SIG-M5 treated with dmso at 0.1 percent for 504 hours (cell line): Measurements from ENCODE around the gene PCNX2.

Experiments
- DNase-seq: peaks from one replicate; lab custom pipeline; 2025; ENCODE audit not compliant: unreplicated experiment; lab: John Stamatoyannopoulos, UW

Gene PCNX2

DNA sequence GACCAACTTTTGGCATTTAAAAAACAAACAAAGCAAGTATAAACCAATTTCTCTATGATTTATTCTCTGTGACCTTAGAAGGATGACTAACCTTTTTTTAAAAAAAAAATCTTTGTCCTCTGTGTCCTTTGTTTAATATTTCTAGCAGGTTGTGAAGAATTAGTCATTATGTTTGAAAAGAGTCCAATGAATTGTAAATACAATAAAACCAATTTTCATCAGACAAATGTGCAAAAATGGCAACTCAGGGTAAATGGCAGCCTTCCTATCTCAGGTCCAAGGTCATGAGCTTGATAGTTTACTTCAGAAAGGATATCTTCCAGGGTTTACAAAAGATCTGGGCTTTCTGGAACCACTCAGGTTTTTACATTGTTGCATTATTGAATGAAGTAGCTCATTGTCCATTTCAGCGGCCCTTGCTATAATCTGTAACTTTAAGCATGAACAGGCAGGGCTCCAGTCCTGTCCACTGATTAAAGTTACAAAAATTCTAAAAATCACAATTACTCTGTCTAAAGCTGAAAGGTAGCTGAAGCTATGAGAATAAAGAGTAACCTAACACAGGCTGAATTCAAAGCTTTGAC lies 20.3 kb upstream of the PCNX2 start:
- no peak for DNase-seq

DNA sequence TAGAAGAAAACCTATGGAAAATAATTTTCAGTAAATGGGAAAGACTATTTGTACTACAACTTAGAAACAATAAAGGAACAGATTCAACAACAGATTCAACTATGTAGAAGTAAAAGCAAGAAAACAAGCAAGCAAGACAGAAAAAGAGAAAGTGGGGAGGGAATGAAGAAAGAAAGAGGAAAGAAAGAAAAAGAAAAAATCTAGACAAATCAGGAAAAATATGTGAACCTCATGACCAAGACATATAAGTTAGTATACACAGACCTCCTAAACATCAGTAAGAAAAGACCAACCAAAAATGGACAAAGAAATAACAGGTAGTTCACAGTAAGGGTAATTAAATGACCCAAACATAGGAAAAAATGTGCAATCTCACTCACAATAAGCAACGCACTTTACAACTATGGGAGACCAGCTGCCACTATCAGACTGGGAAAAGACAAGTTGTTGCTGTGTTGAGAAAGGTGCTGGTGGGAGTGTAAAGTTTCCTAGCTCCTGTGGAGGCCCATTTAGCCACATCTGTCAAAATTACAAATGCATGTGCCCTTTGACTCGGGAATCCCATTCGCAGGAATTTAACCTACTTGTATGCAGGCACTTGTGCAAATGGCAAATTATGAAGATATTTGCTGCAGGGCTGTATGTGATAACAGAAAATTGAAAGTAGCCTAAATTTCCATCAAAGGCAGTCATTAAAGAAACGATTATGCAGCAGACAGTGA lies 18.1 kb upstream of the PCNX2 start:
- no peak for DNase-seq

DNA sequence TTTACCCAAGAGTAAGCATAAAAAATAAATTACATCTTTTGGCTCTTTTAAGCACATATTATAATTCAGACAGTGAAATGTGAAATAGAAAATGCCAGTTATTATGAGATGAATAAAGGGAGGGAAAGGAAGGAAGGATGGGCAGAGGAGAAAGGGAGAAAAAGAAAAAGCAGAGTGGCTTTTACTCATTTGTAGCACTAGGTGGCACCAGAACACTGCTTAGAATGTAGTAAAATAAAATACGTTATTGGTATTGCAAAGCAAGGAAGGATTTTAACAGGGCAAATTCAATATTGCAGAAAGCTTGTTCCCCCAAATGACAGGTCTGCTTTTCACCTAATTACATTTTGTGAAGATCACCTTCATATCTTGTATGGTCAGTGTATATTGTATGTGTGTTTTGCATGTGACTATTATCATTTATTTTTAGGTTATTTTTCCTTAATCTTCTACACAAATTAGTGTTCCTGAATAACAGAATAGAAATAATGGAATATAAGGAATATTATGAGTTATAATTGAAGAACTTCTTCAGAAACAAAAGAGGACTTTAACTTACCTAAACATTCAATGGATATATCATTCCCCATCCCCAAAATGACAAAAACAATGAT lies 9.1 kb upstream of the PCNX2 start:
- peak; percentile 63 for DNase-seq

DNA sequence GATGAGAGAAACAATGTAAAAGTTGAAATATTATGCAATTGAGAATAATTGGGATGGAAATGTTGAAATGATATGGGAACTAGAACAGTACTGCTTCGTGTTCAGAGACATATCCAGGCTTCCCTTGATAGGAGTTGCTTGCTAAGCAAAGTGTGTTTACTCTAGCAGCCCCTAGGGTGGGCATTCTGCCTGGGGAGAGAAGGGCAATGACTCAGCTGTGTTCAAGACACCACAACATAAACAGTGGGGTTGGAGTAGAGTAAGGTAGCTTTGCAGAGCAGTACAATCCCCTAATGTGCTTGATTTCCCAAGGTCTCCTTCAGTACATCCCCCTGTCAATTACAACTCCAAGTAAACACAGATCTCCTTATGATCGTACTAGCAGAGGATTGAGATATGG lies 4.8 kb upstream of the PCNX2 start:
- no peak for DNase-seq

DNA sequence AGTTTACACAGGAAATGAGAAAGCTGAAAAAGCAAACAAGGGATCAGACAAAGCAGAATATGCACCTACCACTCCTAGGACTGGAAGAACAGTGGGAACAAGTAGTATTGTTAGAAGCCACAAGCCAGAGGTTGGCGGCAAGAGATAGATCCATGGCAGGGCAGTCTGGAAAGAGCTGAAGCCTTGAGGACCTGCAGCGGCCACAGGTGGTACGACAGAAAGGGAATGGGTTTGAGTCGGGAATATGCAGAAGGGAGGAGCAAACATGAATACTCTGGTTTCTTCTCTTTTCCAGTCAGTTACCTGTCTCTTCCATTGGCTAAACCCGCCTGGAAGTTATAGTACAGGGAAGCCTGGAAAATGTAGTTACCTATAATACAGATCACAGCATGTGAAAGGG lies 3.9 kb upstream of the PCNX2 start:
- no peak for DNase-seq

DNA sequence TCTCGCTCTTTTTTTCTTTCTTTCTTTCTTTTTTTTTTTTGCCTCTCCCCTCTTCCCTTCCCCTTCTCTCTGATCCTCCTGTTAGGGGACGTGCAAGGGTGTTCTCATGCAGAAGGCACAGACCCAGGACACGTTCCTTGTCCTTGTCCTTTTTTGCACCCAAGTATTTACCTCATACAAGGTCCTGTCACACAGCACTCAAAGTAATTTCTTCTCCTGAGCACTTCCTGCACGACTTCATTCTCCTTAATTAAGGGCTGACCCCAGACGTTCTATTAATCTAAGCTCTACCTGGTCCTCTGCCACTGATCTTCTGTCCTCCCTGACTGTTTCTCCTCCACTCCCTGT lies 424 bp upstream of the PCNX2 start:
- no peak for DNase-seq

DNA sequence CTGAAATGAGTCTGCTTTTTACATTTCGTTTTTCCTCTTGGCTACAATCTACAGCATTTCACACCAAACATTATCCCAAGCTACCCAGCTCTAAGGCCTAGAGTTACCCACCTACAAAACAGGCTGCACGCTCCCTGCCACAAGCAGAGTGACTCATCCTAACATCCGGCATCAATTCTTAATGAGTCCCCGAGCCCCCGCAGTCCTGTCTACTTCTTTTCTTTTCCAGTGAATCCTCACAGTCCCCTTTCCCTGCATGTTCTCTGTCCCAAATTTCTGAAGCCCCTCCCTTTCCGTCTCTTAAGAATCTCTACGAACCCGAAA lies 650 bp downstream of the PCNX2 start:
- DNase-seq = peak; percentile 88

DNA sequence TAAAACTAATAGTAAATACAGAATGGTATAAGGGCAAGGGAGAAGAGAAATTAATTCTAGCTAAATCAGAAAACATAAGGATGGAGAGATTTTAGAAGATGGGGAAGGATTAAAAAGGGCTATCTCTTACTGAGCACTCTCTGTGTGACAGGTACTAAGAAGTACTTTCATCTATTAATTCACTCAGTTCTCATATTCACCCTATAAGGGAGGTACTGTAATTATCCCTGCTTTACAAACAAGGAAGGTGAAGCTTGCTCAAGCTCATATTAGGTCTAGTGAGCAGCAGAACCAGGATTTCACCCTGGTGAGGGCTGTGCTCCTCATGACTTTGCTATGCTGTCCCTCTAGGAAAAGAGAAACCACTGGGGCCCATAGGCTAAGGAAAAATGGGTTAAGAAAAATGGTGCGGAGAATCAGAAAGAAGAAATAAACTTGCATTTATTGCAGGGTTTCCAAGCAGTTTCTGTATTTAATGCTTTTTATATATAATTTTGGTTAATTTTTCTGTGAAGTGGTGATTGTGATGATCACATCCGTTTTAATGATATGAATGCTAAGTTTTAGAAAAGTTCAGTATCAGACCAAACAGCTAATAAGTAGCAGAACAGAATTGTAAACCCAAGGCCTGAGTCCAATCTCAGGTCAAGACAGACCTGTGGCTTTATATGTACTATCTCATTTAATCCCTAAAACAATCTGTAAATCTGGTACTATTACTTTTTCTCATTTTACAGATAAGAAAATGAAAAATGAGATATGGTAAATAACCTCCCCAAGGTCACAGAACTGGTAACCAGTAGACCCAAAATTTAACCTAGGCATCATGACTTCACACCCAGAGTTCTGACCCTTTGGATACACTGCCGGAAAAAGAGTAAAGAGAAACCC lies 1.7 kb downstream of the PCNX2 start:
- DNase-seq = no peak

DNA sequence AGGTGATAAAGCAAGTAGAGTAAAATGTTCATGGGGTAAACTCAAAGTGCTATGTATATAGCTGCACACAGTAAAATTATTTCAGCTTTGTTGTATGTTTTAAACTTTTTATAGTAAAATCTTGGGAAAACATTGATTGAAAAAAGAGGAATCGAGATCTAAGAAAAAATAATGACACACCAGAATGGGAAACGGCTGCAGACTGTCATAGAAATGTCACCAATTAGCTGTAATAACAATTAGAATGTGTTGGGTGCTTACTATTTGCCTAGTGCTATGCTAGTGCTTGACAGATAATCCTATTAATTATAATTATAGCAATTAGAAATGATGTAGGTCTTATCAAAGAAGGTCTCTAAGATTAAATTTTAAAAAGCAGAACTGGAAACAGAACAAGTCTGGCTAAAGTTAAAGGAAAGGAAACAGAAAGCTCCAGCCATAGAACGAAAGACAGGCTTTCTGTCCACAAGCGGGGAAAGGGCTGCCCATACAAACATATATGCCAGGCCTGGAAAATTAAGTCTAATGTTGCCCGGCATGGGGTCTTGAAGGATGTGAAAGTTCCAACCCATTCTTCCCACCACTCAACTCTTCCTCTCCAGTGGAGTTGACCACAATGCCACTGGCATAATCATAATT lies 5.0 kb downstream of the PCNX2 start:
- DNase-seq = peak; percentile 15

DNA sequence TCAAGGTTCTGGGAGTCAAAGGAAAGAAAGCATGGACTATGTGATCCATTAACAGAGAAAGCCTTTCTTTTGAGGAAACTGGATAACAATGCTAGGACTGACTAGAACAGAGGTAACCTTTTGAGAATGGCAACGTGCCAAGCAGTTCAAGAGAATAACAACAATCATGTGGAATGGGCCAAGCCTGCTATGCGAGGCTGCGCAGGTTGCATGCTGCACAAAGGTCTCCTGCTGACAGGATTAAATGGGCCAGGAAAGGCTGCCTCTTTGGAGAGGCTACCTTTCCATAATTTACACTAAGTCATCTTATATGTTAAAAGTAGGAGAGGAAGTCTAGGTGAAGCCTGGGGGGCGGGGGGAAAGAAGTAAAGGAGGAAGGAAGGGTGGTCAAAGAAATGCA lies 5.8 kb downstream of the PCNX2 start:
- DNase-seq = no peak

DNA sequence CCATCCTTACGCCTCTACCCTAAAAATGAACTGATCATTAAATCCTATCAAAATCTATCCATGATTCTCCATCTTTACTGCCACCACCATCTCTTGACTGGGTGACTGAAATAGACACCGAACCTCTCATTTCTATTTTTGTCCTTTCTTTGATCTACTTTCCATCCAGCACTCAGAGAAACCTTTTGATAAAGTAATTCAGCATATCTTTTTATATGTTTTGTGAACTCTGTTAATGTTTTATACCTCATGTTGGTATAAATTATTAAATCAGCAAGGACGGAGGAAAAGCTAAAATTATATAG lies 13.0 kb downstream of the PCNX2 start:
- no peak for DNase-seq

DNA sequence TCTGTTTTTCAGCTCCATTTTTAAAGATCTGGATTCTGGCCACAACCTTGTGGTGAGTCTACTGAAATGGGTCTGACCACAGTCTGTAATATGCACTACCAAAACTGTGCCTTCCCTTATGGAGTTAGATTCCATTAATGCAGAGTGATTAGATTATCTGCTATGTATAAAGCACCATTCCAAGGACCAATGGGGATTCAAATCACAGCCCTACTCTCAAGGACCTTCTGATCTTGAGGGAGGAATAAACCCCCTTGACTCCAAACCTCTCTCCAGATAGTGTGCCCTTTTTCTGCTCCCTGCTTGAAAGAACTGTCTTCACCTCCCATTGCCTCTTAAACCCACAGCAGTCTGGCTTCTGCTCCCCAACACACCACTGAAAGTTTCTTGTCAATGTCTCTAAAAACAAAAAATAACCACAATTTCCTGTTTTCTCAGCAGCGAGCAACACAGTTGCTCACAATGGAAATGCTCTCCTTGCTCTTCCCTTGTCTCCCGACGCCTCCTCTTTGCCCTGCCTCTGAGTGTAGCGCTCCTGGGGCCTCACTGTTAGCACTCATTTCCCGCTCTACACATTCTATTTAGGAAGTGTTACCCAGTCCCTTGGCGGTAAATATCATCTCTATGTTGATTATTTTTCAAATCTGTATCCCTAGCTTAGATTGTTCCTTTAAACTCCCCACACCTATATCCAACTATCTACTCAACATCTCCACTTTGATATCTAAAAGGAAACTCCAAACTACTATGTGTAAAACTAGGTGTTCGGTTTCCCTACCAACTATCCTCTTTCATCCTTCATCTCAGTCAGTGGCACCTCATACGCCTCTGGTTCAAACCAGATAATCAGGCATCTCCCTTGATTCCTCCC lies 13.6 kb downstream of the PCNX2 start:
- DNase-seq = peak; percentile 80

DNA sequence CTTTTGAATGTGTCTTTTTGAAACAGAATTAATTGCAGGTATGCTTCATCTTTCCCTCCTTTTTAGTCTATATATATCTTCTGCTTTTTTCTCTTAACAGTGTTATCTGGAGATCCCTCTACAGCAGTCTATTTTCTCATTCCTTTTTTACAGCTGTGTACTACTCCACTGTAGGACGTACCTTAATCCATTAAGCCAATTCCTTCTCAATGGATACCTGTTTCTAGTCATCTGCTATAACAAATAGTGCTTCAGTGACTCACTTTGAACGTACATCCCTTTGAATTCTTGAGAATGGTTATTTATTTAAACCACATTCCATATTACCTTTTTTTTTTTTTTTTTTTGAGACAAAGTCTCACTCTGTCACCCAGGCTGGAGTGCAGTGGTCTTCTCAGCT lies 15.6 kb downstream of the PCNX2 start:
- no peak for DNase-seq

DNA sequence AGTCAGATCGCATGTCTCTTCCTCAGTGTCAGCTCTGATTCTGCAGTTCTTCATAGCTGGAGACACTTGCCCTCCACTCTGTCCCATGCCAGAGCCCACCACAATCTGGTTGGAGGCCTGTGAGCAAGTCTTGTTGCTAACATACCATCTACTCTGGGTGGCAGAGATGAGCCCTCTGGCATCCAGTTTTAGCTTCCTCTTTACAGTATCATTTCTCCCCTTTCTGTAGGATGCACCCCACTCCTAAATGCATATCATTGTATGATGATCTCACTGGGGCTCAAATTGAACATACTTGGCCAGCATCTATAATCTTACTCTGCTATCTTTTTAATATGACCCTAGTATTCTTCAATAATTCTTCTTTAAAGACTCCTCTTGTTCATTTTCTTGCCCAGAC lies 16.9 kb downstream of the PCNX2 start:
- DNase-seq = peak; percentile 74

DNA sequence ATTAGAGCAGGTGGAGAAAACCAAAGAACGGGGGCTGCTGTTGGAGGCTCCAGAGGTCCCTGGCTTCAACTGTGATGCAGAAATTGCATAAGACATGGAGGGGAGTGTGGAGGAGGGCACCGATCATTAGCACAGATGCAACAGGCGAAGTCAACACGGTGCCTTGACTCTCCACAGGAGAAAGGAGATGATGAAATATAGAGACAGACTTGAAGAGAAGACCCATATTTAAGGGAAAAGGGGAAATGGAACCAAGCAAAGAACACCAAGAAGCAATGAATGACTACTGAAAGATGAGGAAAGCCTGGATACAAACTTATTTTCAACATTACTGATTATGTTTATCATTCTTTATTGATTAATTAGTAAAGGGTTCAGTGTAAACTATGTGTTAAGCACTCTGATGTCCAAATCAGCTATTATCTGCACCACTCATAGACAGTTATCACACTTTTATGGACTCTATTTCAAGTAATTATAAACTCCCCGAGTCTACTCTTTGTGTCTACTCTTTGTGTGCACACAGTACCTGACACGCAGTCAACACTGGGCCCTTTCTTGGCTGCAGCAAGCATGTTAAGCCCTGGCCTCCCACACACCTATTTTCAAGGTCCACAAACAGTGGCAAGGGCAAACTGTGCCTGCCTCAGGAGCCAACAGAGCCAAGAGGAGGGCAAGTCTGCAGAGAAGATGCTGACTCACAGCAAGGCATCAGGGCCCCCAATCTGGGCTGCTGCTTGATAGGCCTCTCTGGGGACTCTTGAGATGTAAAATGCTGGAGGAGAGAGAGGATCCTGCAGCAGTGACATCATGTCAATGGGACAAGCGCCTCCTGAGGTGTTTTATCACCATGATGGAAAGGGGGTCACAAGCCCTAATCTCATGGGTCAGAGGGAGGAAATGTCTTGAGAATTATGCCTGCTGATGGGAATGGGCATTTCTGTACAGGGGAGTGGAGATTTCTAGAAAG lies 17.6 kb downstream of the PCNX2 start:
- DNase-seq = peak; percentile 99

DNA sequence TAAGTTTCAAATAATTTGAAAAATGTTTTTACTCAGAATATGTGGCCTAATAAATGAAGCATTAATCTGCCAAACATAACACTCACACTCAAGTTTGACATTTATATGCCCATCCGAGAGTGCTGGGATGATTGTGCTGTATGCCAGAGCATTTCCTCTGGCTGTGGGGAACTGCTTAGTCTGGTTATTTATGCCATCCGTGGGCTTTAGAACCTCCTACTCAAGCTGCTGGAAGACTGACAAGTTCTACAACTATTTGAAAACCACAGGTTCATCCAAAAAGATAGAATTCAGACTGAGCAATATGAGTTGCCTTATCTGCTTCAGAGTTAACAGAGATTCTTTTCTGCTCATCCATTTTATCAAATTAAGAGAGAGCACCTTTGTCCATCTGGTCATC lies 25.9 kb downstream of the PCNX2 start:
- DNase-seq = no peak

DNA sequence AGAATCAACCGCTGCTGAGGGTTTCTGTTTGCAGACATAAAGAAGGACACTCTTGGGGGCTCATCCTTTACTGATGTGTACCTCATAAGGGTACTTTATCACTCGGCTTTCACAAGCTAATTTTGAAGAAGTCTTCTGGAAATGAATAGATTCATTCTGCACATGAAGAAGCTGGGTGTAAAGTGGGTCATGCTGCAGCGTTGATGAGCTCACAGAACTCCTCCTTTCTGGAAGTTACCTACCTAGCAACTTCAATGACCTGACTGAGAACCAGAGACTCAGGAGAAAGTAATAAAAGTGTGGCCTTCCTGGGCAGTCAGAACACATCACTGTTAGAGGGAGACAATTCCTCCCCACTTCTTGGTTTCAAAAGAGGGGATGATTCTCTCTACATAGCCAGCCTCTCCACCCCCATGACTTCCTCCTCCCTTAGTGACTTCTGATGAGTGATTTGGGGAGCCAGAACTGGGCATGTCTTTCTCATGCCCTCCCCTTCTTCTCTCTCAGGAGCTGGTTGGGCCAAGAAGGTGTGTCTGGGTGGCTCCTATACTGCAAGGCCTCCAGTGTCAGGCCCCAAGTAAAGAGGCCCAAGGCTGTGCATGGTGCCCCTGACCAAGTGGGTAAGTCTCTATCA lies 27.0 kb downstream of the PCNX2 start:
- no peak for DNase-seq

DNA sequence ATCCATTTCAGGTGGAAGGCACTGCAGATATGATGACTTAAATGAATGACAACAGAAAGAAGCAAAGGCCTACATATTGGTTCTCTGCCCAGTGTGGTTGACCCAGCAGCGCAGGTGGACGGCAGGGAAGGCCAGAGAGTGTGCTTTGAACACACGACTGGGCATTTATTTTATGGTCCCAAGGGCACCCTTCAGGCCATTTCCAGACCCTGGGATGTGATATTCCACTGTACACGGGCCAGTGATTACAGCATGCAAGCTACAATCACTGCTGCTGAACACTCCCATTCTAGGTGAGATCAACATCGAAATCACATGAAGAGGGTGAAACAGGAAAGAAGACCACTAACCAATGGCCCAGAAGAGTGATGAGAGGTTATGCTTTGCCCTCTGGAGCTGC lies 33.8 kb downstream of the PCNX2 start:
- no peak for DNase-seq

DNA sequence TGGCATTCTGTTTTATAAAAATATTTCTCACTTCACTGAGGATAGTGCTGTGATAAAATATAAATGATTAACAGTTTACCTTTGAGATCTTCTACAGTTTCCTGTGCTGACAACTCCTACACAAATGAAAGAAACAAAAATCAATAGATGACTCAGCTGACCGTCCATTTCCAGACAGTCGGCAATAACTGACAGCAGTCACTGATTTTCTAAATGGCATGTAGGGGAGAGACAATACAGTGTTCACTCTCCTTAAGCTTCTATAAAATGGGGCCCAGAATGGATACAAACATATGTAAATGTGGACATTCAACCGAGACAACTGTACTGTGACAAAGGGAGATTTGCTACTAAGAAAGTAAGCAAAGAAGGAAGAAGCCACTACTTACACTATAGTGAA lies 34.3 kb downstream of the PCNX2 start:
- no peak for DNase-seq
